Thyroid gland (tissue), 4 donors: Measurements from ENCODE around the gene CPHXL. TPM values are rescaled to one million over a fixed set of nuclear protein-coding genes. Genes with fewer than 3 reads are reported as not detected.

ENCODE experiments used
- DNase-seq, 2 donors: peaks; one replicate each; pipeline ENCODE4 v3.0.0-alpha.2; 2019
- H3K27ac ChIP-seq, 3 donors: fragments of 200-600 bp; sonication (generic); 1 replicate in 2 of 3; 2 replicates in 1 of 3; pipeline ENCODE4 v1.5.1; 2016 to 2019; ENCODE audit warnings: mild to moderate bottlenecking in 1 of 3, moderate library complexity in 1 of 3
- H3K27me3 ChIP-seq: fragments of 200-600 bp; sonication (generic); one replicate; pipeline ENCODE4 v1.5.1; 2019
- H3K36me3 ChIP-seq, 2 donors: fragments of 200-600 bp; sonication (generic); one replicate each; pipeline ENCODE4 v1.5.1; 2016 to 2019
- H3K4me1 ChIP-seq, 2 donors: fragments of 200-600 bp; sonication (generic); one replicate each; pipeline ENCODE4 v1.5.1; 2017 to 2019
- H3K4me3 ChIP-seq, 3 donors: fragments of 200-600 bp; sonication (generic); replicated peaks in 1 of 3; 1 replicate in 2 of 3; 2 replicates in 1 of 3; pipeline ENCODE4 v1.5.1; 2016; ENCODE audit warnings: mild to moderate bottlenecking in 1 of 3
- H3K9me3 ChIP-seq: fragments of 200-600 bp; sonication (generic); one replicate; pipeline ENCODE4 v1.5.1; 2017
- CTCF ChIP-seq, 6 experiments: fragments of 200-600 bp in 3 of 6; fragments of 450-650 bp in 3 of 6; sonication (generic) in 3 of 6; IDR thresholded peaks; one replicate each; pipeline ENCODE4 v1.5.1; 2016 to 2019; ENCODE audit warnings: antibody characterized with exemption in 6 of 6, mild to moderate bottlenecking in 2 of 6, inconsistent platforms in 1 of 6, moderate library complexity in 1 of 6
- POLR2A ChIP-seq, 2 donors: fragments of 450-650 bp; IDR thresholded peaks; one replicate each; pipeline ENCODE4 v1.6.1; 2017; ENCODE audit warnings: antibody characterized with exemption in 2 of 2, mild to moderate bottlenecking in 2 of 2, moderate library complexity in 1 of 2
- WGBS, 2 donors: methylation state at CpG; one replicate each; pipeline ENCODE4 v1.1.5; 2017; 5-methylcytosine and 5-hydroxymethylcytosine counted together
- intact Hi-C: fragments of 100-400 bp; cut with DNase I; formaldehyde crosslinking; loops from one replicate; pipeline ENCODE4 v1.15.1; 2023
- total RNA-seq, 4 donors: library from RNA; depleted of rRNA; stranded (reverse); fragments of >200 nt; gene quantifications; one replicate each; pipeline ENCODE4 v1.2.3, GENCODE V29; 2016

The CPHXL gene
- total RNA-seq, 4 donors from 2014 or later, result not detected

GRCh38 chr16:75695708-75696107 is 30.6 kb downstream of the CPHXL start:
- Histone ChIP-seq H3K4me3 (no peak overlapping the region), H3K27ac (no peak overlapping the region), H3K27me3 (no peaks in the 10 kb centered on the region), H3K9me3 (no peaks in the 10 kb centered on the region), H3K36me3 (no peaks in the 10 kb centered on the region), H3K4me1 (no peaks in the 10 kb centered on the region)
- no peak for DNase-seq
- WGBS, 2 donors, result 78 to 85% methylated on average over 6 of the region's 6 CpGs
- TF ChIP-seq CTCF (IDR thresholded peaks at IDR 0.05), result no peak
- no peak for TF ChIP-seq POLR2A (IDR thresholded peaks at IDR 0.05)
- intact Hi-C loops, result no loop called here

DNA sequence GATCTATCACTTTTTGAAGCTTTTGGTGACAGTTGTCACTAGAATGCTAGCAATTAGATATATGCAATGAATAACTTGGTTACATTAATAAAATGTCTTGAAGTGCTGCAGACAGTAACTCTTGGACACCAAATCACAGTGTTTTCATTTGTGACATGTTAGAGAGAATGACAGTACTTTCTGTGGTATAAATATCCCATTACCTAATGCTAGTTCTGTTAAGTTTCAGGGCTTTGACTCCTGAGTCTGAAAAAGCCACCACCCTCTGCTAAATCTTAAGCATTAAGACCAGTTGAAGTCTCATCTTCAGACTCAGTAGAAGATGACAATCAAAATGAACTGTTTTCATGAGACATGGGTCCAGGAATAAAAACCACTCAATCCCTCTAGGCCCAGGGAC is 38.9 kb downstream of the CPHXL start:
- H3K27ac ChIP-seq, result no peak overlapping the region
- H3K9me3 ChIP-seq, result no peaks in the 10 kb centered on the region
- H3K4me1 ChIP-seq, result no peaks in the 10 kb centered on the region
- TF ChIP-seq POLR2A (IDR thresholded peaks at IDR 0.05), result no peak
- no peak for TF ChIP-seq CTCF (IDR thresholded peaks at IDR 0.05)
- H3K4me3 ChIP-seq, result no peak overlapping the region
- no peaks in the 10 kb centered on the region for H3K36me3 ChIP-seq
- intact Hi-C loops, result no loop called here
- no peaks in the 10 kb centered on the region for H3K27me3 ChIP-seq
- no peak for DNase-seq

DNA sequence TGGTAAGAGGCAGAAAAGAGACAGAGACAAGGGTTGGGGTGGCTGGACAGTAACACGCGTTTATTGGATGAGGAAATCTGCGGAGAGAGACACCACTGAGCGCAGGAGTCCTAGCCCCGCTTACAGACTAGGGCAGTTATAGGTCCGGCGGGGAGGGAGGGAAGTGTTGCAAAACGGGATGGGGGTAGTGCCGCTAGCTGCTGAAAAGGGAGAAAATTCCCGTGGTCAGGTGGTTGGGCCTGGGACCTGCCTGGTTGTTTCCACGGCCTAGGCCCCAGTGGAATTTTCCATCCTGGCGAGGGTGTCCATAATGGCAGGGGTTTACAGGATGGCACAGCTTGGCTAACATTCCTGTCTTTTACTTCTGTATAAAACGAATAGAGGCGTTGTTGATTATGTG is 44.0 kb downstream of the CPHXL start:
- no peaks in the 10 kb centered on the region for H3K9me3 ChIP-seq
- H3K4me3 ChIP-seq, result no peak overlapping the region
- H3K27me3 ChIP-seq, result no peaks in the 10 kb centered on the region
- no peak overlapping the region for H3K27ac ChIP-seq
- no peaks in the 10 kb centered on the region for H3K36me3 ChIP-seq
- no peak for DNase-seq
- H3K4me1 ChIP-seq, result no peaks in the 10 kb centered on the region
- no peak for TF ChIP-seq CTCF (IDR thresholded peaks at IDR 0.05)
- TF ChIP-seq POLR2A (IDR thresholded peaks at IDR 0.05), result no peak
- WGBS, 2 donors, result 89 to 90% methylated on average over 14 of the region's 14 CpGs
- intact Hi-C loops, result no loop called here

- DNase-seq, result no peak
- Histone ChIP-seq H3K4me3 (no peak overlapping the region), H3K9me3 (no peaks in the 10 kb centered on the region), H3K4me1 (no peaks in the 10 kb centered on the region), H3K27me3 (no peaks in the 10 kb centered on the region), H3K27ac (no peak overlapping the region), H3K36me3 (no peaks in the 10 kb centered on the region)
- WGBS, 2 donors, result 82 to 93% methylated on average over 5 of the region's 5 CpGs
- intact Hi-C loops, result no loop called here
- TF ChIP-seq CTCF (IDR thresholded peaks at IDR 0.05), result no peak
- no peak for TF ChIP-seq POLR2A (IDR thresholded peaks at IDR 0.05)
These were observed 46.9 kb downstream of the CPHXL start for GRCh38 chr16:75679366-75679765.

- Histone ChIP-seq H3K27ac (no peak within 1 kb of the TSS), H3K4me3 (no peak within 1 kb of the TSS), H3K4me1 (no peaks in the 10 kb centered on the region), H3K36me3 (no peaks in the 10 kb centered on the region), H3K9me3 (no peaks in the 10 kb centered on the region), H3K27me3 (no peaks in the 10 kb centered on the region)
- no peak for TF ChIP-seq CTCF (IDR thresholded peaks at IDR 0.05)
- TF ChIP-seq POLR2A (IDR thresholded peaks at IDR 0.05), result no peak
- DNase-seq, result no peak
- intact Hi-C loops, result no loop called here
- 94 to 95% methylated on average over 4 of the region's 4 CpGs for WGBS, 2 donors
These were observed 49.4 kb downstream of the CPHXL start, which contains the start of gene CPHXL2 for GRCh38 chr16:75676909-75677308. TSS of gene CPHXL2 (minus strand) at chr16:75677009. CDS start at chr16:75676999, 10 bp downstream.
